T-helper 2 cell (primary cell): Measurements from ENCODE around the gene RNF31.
A peak's percentile ranks its signal among the peaks of the same experiment; 100 is the strongest.

Experiments
- DNase-seq, 5 experiments: peaks; one replicate each; pipeline versions ENCODE4 v3.0.0 to v3.0.0-alpha.2; 2012 to 2022

RNF31 gene

GRCh38 chr14:24116128-24116814, 31.0 kb upstream of the RNF31 start:
- DNase-seq = no peak

- DNase-seq = no peak
These were observed 30.1 kb upstream of the RNF31 start for GRCh38 chr14:24117179-24117578.

- DNase-seq = no peak
These were observed 27.6 kb upstream of the RNF31 start for GRCh38 chr14:24119691-24120090.

GRCh38 chr14:24121210-24121609, 26.1 kb upstream of the RNF31 start:
- DNase-seq = no peak

- DNase-seq = no peak
These were observed 24.9 kb upstream of the RNF31 start for GRCh38 chr14:24122416-24122815.

- DNase-seq = no peak
These were observed 24.4 kb upstream of the RNF31 start for GRCh38 chr14:24122898-24123297.

GRCh38 chr14:24123424-24124417, 23.6 kb upstream of the RNF31 start:
- no peak for DNase-seq

GRCh38 chr14:24126939-24127338, 20.4 kb upstream of the RNF31 start:
- DNase-seq = no peak

- no peak for DNase-seq
These were observed 19.6 kb upstream of the RNF31 start for GRCh38 chr14:24127673-24128072.

GRCh38 chr14:24129410-24129998, 17.8 kb upstream of the RNF31 start:
- DNase-seq = no peak

- no peak for DNase-seq
These were observed 16.9 kb upstream of the RNF31 start, which contains the start of gene FITM1 for GRCh38 chr14:24130380-24130716. FITM1 (plus strand) TSS chr14:24130659; CDS start chr14:24131564, 905 bp downstream.

- no peak for DNase-seq
These were observed 16.4 kb upstream of the RNF31 start for GRCh38 chr14:24130717-24131548.

- DNase-seq = no peak
These were observed 15.7 kb upstream of the RNF31 start for GRCh38 chr14:24131549-24131966.

- peak in 1 of 5 experiments; percentile 10 for DNase-seq
These were observed 15.1 kb upstream of the RNF31 start for GRCh38 chr14:24132061-24132685.

- DNase-seq = no peak
These were observed 14.3 kb upstream of the RNF31 start for GRCh38 chr14:24132976-24133375.

- DNase-seq = no peak
These were observed 13.6 kb upstream of the RNF31 start for GRCh38 chr14:24133735-24134134.

- peak in 1 of 5 experiments; percentile 19 for DNase-seq
These were observed 11.8 kb upstream of the RNF31 start for GRCh38 chr14:24135584-24135833.

GRCh38 chr14:24135834-24136683, 11.2 kb upstream of the RNF31 start, which contains the start of gene PSME1:
PSME1 (plus strand) TSS chr14:24136194; CDS start chr14:24136263, 69 bp downstream.
- peak; percentile 87 to 93 (median 90) for DNase-seq

GRCh38 chr14:24136684-24137528, 10.4 kb upstream of the RNF31 start:
- peak in 1 of 5 experiments; percentile 42 for DNase-seq
